ENCODE data around the gene FYN.
A peak's percentile ranks its signal among the peaks of the same experiment; 100 is the strongest.

The FYN gene

DNA sequence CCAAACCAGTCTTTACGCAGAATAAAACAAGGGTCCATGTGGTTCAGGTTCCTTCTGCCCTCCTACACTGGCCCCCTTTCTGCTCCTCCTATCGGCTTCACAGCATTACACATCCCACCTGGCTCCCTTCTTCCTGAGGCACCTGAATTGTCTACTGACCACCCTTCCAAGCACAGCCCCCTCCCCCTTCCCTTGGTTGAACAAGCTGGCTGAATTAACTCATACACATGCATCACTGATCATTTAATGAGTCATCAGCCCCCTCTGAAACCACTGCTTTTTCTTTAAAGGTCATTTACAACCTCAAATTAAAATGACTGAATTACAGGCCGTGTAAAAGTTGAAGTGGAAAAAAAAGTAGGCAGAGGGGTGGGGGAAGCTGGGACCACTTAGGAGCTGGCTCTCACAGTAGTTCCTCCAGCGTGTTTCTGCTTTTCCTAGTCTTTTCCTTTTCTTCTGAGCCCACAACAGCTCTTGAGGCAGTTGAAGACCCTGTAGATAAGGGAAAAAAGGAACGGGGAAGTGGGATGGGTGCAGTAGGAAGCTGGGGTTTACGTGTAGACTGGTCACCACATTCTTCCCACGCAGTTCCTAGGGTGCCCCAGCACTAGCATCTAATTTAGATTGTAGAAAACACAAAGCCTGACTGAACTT is 67.6 kb downstream of the FYN start:
- FAIRE-seq: peak; percentile 33
- DNase-seq (ENCODE audit: insufficient read length, low spot score): no peak
- TF ChIP-seq POLR2AphosphoS5 (IDR thresholded peaks at IDR 0.05; ENCODE audit: low read depth, low read length) (no peak; the same call in 1 of the 2 replicates), SPI1 (IDR thresholded peaks at IDR 0.05; ENCODE audit: low read depth, low read length) (peak; percentile 91), POLR2A (IDR thresholded peaks at IDR 0.05; ENCODE audit: low read depth, low read length) (no peak), TAF1 (IDR thresholded peaks at IDR 0.05; ENCODE audit: low read depth, low read length) (0 out of 2 replicates have a peak, but pooled peaks have one; percentile 21), PAX5 (IDR thresholded peaks at IDR 0.05; ENCODE audit: insufficient read depth, low read length, severe bottlenecking) (peak; percentile 80), POU2F2 (IDR thresholded peaks at IDR 0.05; ENCODE audit: low read depth, low read length) (no peak)

DNA sequence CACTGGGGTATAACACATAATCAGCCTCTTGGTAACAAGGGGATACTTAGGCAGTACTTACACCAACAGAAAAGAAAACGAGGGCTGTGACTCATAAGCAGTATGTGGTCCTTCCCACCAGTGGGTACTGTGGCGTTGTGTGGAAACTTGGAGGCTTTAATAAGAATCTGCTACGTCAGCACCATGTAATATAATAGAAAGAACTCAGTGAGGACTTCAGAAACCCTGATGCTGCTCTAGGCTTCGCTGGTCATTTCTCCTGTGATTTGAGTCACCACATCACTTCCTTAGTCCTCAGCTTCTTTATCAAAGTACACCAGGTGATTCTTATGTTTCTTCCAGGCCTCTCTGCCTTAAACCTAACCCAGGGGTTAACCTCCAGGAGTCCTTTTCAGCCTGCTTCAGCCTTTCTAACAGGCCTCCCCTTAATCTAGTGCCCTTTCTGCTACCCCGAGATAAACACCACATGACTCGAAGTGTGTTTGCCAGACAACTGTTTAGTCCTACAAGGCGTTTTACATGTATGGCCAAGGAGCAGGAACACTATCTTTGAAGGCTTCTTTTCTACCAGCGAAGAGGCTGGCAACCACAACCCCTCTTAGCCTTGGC is 68.5 kb downstream of the FYN start:
- TF ChIP-seq TAF1 (IDR thresholded peaks at IDR 0.05; ENCODE audit: low read depth, low read length) (0 out of 2 replicates have a peak, but pooled peaks have one; percentile 38), POLR2A (IDR thresholded peaks at IDR 0.05; ENCODE audit: low read depth, low read length) (peak; percentile 16; the same call in 1 of the 2 replicates), PAX5 (IDR thresholded peaks at IDR 0.05; ENCODE audit: insufficient read depth, low read length, severe bottlenecking) (no peak), SPI1 (IDR thresholded peaks at IDR 0.05; ENCODE audit: low read depth, low read length) (peak; percentile 67), POU2F2 (IDR thresholded peaks at IDR 0.05; ENCODE audit: low read depth, low read length) (0 out of 2 replicates have a peak, but pooled peaks have one; percentile 38), POLR2AphosphoS5 (IDR thresholded peaks at IDR 0.05; ENCODE audit: low read depth, low read length) (no peak)
- DNase-seq (ENCODE audit: insufficient read length, low spot score): no peak
- no peak for FAIRE-seq

DNA sequence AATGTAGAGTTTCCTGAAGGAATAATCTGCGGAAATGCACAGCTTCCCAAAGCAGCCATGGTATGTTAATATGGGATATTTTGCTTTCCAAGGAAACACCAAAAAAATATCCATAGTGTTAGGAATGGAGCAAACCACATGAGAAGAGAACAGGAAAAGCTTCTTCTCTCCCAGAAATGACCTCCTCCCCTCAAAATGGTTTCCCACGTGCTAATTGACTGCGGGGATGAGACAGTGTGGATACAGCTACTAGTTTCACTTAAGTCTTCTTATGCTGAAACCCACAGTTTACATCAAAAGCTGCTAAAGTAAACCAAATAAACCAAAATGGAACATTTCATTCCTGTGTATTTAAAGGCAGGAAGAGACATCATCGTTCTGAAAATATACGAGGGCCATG is 69.4 kb downstream of the FYN start:
- TF ChIP-seq POU2F2 (IDR thresholded peaks at IDR 0.05; ENCODE audit: low read depth, low read length): no peak
- no peak for TF ChIP-seq POLR2AphosphoS5 (IDR thresholded peaks at IDR 0.05; ENCODE audit: low read depth, low read length)
- no peak for TF ChIP-seq PAX5 (IDR thresholded peaks at IDR 0.05; ENCODE audit: insufficient read depth, low read length, severe bottlenecking)
- TF ChIP-seq TAF1 (IDR thresholded peaks at IDR 0.05; ENCODE audit: low read depth, low read length): no peak
- TF ChIP-seq POLR2A (IDR thresholded peaks at IDR 0.05; ENCODE audit: low read depth, low read length): no peak
- no peak for TF ChIP-seq SPI1 (IDR thresholded peaks at IDR 0.05; ENCODE audit: low read depth, low read length)
- DNase-seq (ENCODE audit: insufficient read length, low spot score) (no peak), FAIRE-seq (no peak)

DNA sequence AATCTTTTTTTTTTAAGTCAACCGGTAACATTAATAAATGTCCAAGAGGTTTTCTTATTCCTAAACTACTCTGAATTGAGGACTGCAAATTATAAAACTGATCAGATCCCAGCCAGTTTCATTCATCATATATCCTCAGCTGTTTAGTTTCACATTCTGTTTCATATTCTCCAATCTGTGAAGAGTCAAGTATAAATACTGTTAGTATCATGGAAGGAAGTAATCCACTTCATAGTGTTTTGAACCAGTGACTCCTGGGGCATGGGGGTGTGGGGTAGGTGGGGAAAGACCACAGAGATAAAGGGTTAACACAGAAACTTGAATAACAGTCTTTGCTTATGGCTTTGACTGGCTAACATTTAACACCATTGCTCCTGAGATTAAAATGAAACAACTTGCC is 69.9 kb downstream of the FYN start:
- no peak for FAIRE-seq
- DNase-seq (ENCODE audit: insufficient read length, low spot score): no peak
- TF ChIP-seq TAF1 (IDR thresholded peaks at IDR 0.05; ENCODE audit: low read depth, low read length) (no peak), PAX5 (IDR thresholded peaks at IDR 0.05; ENCODE audit: insufficient read depth, low read length, severe bottlenecking) (no peak), SPI1 (IDR thresholded peaks at IDR 0.05; ENCODE audit: low read depth, low read length) (no peak), POLR2A (IDR thresholded peaks at IDR 0.05; ENCODE audit: low read depth, low read length) (no peak), POU2F2 (IDR thresholded peaks at IDR 0.05; ENCODE audit: low read depth, low read length) (no peak), POLR2AphosphoS5 (IDR thresholded peaks at IDR 0.05; ENCODE audit: low read depth, low read length) (no peak)

DNA sequence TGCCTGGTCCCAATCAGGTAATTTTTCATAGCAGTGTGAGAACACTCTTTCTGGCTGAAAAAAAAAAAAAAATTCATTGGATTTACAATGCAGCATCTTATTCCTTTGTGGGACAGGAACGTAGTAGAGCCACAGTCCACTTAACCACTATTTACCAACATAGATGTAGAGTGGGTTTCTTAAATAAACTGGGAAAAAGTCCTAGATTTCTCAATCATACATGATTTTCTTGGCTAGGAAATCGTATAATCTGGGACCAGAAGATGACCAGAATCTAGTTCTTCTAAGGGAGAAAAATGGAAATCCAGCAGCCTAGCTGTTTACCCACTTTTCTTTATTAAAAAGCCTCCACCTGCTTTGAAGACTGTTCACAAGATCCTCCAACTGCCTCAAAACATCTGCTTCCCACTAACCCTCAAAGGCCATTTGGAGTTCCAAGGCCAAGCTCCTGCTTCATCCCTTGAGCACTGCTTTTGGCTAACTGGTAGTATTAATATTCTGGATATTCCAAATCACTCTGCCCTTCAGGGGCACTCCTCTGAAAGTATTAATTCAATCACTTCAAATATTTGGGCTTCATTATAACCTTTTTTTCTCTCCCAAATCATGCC is 70.4 kb downstream of the FYN start:
- FAIRE-seq (no peak), DNase-seq (ENCODE audit: insufficient read length, low spot score) (no peak)
- TF ChIP-seq PAX5 (IDR thresholded peaks at IDR 0.05; ENCODE audit: insufficient read depth, low read length, severe bottlenecking): no peak
- no peak for TF ChIP-seq POLR2AphosphoS5 (IDR thresholded peaks at IDR 0.05; ENCODE audit: low read depth, low read length)
- TF ChIP-seq TAF1 (IDR thresholded peaks at IDR 0.05; ENCODE audit: low read depth, low read length): no peak
- no peak for TF ChIP-seq POLR2A (IDR thresholded peaks at IDR 0.05; ENCODE audit: low read depth, low read length)
- no peak for TF ChIP-seq SPI1 (IDR thresholded peaks at IDR 0.05; ENCODE audit: low read depth, low read length)
- no peak for TF ChIP-seq POU2F2 (IDR thresholded peaks at IDR 0.05; ENCODE audit: low read depth, low read length)

DNA sequence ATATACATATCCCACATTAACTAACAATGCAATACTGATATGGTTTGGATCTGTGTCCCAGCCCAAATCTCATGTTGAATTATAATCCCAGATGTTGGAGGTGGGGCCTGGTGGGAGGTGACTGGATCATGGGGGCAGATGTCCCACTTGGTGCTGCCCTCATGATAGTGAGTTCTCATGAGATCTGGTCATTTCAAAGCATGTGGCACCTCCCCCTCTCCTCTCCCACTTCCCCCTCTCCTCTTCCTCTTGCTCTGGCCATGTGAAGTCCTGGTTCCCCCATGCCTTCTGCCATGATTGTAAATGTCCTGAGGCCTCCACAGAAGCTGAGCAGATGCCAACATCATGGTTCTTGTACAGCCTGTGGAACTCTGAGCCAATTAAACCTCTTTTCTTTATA is 71.2 kb downstream of the FYN start:
- FAIRE-seq (no peak), DNase-seq (ENCODE audit: insufficient read length, low spot score) (no peak)
- TF ChIP-seq POLR2A (IDR thresholded peaks at IDR 0.05; ENCODE audit: low read depth, low read length) (no peak), SPI1 (IDR thresholded peaks at IDR 0.05; ENCODE audit: low read depth, low read length) (peak; percentile 43)

DNA sequence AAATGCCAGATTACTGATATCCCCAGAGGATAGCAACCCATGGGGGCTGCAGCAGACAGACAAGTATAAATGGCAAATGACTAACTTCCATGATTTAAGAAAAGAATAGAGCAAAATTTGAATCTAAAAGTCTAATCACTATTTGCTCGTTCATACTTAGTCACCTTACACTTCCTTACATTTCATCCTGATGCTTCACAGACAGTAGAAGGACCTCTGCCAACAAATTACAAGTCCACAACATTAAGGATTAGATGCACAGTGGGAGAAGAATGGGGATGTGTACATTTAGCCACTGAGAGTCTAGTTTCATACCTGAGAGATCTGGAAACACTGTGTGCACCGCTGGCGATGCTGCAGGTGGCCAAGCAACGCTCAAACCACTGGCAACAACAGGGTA is 72.4 kb downstream of the FYN start:
- DNase-seq (ENCODE audit: insufficient read length, low spot score): no peak

DNA sequence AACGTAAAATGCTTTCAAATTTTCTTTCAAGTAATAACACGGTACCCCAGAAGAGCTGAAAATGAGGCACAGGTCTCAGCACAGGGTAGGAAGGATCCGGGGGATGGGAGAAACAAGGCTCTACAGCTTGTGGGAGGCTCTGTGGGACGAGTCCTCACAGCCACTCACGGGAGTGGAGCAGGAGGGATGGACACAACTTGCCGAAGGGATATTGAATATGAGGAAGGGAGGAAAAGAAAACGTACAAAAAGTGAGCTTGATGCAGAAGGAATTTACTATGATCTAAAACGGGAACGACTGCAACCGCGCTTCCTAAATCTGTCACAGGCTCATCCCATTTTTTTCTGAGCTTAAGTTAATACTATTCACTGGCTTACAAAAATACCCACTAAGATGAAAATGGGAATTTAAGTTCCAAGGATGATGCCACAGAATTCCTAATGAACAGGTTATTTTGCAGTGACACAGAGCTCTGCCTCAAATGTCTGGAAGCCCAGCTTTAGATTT is 72.9 kb downstream of the FYN start:
- TF ChIP-seq POLR2AphosphoS5 (IDR thresholded peaks at IDR 0.05; ENCODE audit: low read depth, low read length): no peak
- TF ChIP-seq TAF1 (IDR thresholded peaks at IDR 0.05; ENCODE audit: low read depth, low read length): no peak
- DNase-seq (ENCODE audit: insufficient read length, low spot score): no peak
- FAIRE-seq: no peak

More for the DNA sequence above, 72.4 kb downstream of the FYN start:
- FAIRE-seq: no peak
- TF ChIP-seq POU2F2 (IDR thresholded peaks at IDR 0.05; ENCODE audit: low read depth, low read length): no peak
- TF ChIP-seq POLR2AphosphoS5 (IDR thresholded peaks at IDR 0.05; ENCODE audit: low read depth, low read length): no peak
- TF ChIP-seq TAF1 (IDR thresholded peaks at IDR 0.05; ENCODE audit: low read depth, low read length): no peak
- TF ChIP-seq SPI1 (IDR thresholded peaks at IDR 0.05; ENCODE audit: low read depth, low read length): no peak
- TF ChIP-seq PAX5 (IDR thresholded peaks at IDR 0.05; ENCODE audit: insufficient read depth, low read length, severe bottlenecking): no peak
- no peak for TF ChIP-seq POLR2A (IDR thresholded peaks at IDR 0.05; ENCODE audit: low read depth, low read length)

DNA sequence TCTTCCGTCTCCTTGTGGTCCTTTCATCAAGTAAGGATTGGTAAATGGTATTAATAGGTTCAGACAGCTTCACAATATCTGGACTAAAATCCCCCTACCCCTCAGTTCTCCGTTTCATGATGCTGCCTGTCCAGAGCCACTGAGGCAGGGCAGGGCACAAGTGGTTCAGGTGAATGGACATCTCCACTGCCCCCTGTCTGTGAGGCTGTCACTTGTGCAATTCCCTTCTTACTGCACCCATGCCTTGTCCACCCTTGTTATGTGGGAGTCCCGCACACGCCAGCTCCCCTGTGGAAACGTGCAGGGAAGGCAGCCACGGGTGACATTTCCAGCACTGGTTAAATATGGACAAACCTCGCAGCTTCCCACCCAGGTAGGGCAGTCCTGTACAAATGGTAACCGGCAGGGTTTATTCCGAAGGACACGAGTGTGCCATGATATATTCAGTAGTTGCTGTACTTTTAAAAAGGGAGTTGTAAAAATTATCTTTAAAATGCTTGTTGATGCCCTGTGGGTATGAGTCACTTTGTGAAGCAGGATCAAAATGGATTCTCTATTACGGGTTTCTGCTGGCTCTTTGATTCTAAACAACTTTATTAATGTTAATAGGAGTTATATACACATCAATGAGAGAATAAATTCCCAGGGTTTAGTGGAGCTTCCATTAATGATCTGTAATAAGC is 73.5 kb downstream of the FYN start:
- TF ChIP-seq TAF1 (IDR thresholded peaks at IDR 0.05; ENCODE audit: low read depth, low read length) (no peak), POLR2A (IDR thresholded peaks at IDR 0.05; ENCODE audit: low read depth, low read length) (no peak), POLR2AphosphoS5 (IDR thresholded peaks at IDR 0.05; ENCODE audit: low read depth, low read length) (no peak), SPI1 (IDR thresholded peaks at IDR 0.05; ENCODE audit: low read depth, low read length) (no peak), PAX5 (IDR thresholded peaks at IDR 0.05; ENCODE audit: insufficient read depth, low read length, severe bottlenecking) (no peak), POU2F2 (IDR thresholded peaks at IDR 0.05; ENCODE audit: low read depth, low read length) (no peak)
- DNase-seq (ENCODE audit: insufficient read length, low spot score): no peak
- no peak for FAIRE-seq

All from GM12891 (cell line).